Karpas-422 (cell line): Measurements from ENCODE around the gene KIF25. TPM values are rescaled to one million over a fixed set of nuclear protein-coding genes. Genes with fewer than 3 reads are reported as not detected.

Experiments used
- DNase-seq: peaks from one replicate; pipeline ENCODE4 v3.0.0-alpha.2; 2015
- H2AFZ ChIP-seq: fragments of 200-600 bp; sonication (generic); 2 replicates; pipeline ENCODE4 v1.6.1; 2014; ENCODE audit warnings: antibody characterized with exemption, low read length, mixed read lengths
- H3K27ac ChIP-seq: fragments of 200-600 bp; sonication (generic); 2 replicates; pipeline ENCODE4 v1.5.1; 2014; ENCODE audit warnings: mild to moderate bottlenecking, low read length, moderate library complexity
- H3K27me3 ChIP-seq: fragments of 200-600 bp; sonication (generic); 2 replicates; pipeline ENCODE4 v1.6.1; 2014; ENCODE audit warnings: low read length, mixed read lengths
- H3K36me3 ChIP-seq: fragments of 200-600 bp; sonication (generic); 2 replicates; pipeline ENCODE4 v1.6.1; 2014; ENCODE audit warnings: low read length, mixed read lengths; ENCODE audit not compliant: insufficient read depth
- H3K4me1 ChIP-seq: fragments of 200-600 bp; sonication (generic); 2 replicates; pipeline ENCODE4 v1.6.1; 2014; ENCODE audit warnings: mild to moderate bottlenecking, low read length, mixed read lengths
- H3K4me2 ChIP-seq: fragments of 200-600 bp; sonication (generic); 2 replicates; pipeline ENCODE4 v1.6.1; 2014; ENCODE audit warnings: low read length, low read depth, mild to moderate bottlenecking; ENCODE audit not compliant: poor library complexity, severe bottlenecking
- H3K4me3 ChIP-seq: fragments of 200-600 bp; sonication (generic); 2 replicates; pipeline ENCODE4 v1.5.1; 2014; ENCODE audit warnings: mild to moderate bottlenecking, antibody characterized with exemption, low read length, mixed read lengths
- H3K79me2 ChIP-seq: fragments of 200-600 bp; sonication (generic); 2 replicates; pipeline ENCODE4 v1.6.1; 2014; ENCODE audit warnings: mild to moderate bottlenecking, low read length, mixed read lengths
- H3K9ac ChIP-seq: fragments of 200-600 bp; sonication (generic); 2 replicates; pipeline ENCODE4 v1.6.0; 2014; ENCODE audit warnings: low read length
- H3K9me2 ChIP-seq: fragments of 200-600 bp; sonication (generic), shearing (Covaris generic); replicated peaks from 2 replicates; pipeline ENCODE4 v1.6.0; 2014; ENCODE audit warnings: mild to moderate bottlenecking, low read length, moderate library complexity; ENCODE audit not compliant: insufficient read depth
- H3K9me3 ChIP-seq: fragments of 300-700, 200-600 bp; sonication (generic); 2 replicates; pipeline ENCODE4 v1.6.1; 2014; ENCODE audit warnings: low read length, mixed read lengths
- H4K20me1 ChIP-seq: fragments of 200-600 bp; sonication (generic); 2 replicates; pipeline ENCODE4 v1.6.1; 2014; ENCODE audit warnings: mild to moderate bottlenecking, antibody characterized with exemption, low read length, low read depth; ENCODE audit not compliant: insufficient read depth
- total RNA-seq: library from RNA; depleted of rRNA; stranded (reverse); fragments of >200 nt; shearing (Covaris generic); gene quantifications from 2 replicates; pipeline ENCODE4 v1.2.3, GENCODE V29; 2014; ENCODE audit warnings: low replicate concordance

The KIF25 gene
- total RNA-seq, 1 experiment from 2014 or later: not detected

DNA sequence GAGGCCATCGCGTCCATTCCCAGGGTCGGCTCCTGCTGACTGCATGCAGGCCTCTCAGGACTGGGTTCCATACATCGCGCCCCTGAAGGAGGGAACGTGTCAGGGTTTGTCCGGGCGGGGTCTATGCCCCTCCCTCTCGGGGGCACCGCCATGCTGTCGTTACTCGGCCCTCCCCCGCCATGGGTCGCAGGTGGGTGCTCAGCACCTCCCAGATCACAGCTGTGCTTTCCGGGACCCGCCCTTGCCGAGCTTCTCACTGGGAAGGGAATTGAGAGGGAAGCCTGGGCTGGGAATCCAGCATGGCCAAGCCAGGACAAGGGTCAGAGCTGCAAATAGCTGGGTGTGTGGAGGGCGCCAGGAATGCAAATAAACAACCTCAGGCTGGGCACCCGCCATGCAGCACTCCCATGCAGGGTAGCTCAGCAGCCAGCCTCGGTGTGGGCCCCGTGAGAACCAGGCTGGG, 81.5 kb downstream of the KIF25 start, which contains the start of gene FRMD1:
Gene FRMD1, minus strand, starts transcription at position 270 of the 463 bp plus-strand sequence. Its CDS starts 118 bp downstream, at position 152.
- H3K9ac ChIP-seq: no peak within 1 kb of the TSS
- H3K36me3 ChIP-seq: no peaks in the 10 kb centered on the region
- no peaks in the 10 kb centered on the region for H3K9me3 ChIP-seq
- H3K4me2 ChIP-seq: no peak within 1 kb of the TSS
- H3K27ac ChIP-seq: no peak within 1 kb of the TSS
- H2AFZ ChIP-seq: no peak within 1 kb of the TSS
- H3K27me3 ChIP-seq: no peaks in the 10 kb centered on the region
- H3K4me3 ChIP-seq: no peak within 1 kb of the TSS
- H3K9me2 ChIP-seq: no peaks in the 10 kb centered on the region
- H4K20me1 ChIP-seq: no peaks in the 10 kb centered on the region
- no peak for DNase-seq
- H3K4me1 ChIP-seq: no peaks in the 10 kb centered on the region
- H3K79me2 ChIP-seq: no peaks in the 10 kb centered on the region

DNA sequence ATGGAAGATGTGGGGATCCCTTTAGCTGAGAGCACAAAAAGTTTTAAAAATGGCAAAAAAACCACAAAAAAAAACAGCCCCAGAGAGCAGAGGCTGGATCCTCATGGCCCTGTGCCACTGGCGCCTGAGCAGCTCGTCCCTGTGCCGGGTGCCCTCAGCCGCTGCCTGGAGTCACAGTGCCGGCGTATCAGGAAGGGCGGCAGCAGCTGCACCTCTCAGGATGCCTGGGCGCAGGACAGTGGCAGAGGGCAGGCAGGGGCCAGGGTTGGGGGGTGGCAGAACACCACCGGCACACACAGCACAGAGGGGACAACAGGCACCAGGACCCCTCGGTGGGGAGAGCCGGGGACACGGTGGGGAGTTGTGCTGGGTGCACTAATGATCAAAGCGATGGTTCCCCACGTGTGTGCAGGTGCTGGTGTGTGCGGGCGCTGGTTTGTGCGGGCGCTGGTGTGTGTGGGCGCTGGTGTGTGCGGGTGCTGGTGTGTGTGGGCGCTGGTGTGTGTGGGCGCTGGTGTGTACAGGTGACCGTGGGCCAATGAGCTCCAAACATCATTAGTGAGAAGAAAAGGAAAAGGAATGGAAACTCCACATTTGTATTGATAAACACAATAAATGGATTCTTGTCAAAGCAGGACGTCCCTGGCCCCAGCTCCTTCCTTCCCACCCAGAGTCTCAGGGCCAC, 83.1 kb downstream of the KIF25 start:
- no peaks in the 10 kb centered on the region for H4K20me1 ChIP-seq
- H2AFZ ChIP-seq: no peak overlapping the region
- H3K27me3 ChIP-seq: no peaks in the 10 kb centered on the region
- no peak overlapping the region for H3K4me2 ChIP-seq
- no peak overlapping the region for H3K27ac ChIP-seq
- no peaks in the 10 kb centered on the region for H3K9me3 ChIP-seq
- no peaks in the 10 kb centered on the region for H3K79me2 ChIP-seq
- H3K4me3 ChIP-seq: no peak overlapping the region
- H3K4me1 ChIP-seq: no peaks in the 10 kb centered on the region
- no peaks in the 10 kb centered on the region for H3K36me3 ChIP-seq
- DNase-seq: no peak
- H3K9ac ChIP-seq: no peak overlapping the region
- H3K9me2 ChIP-seq: no peaks in the 10 kb centered on the region

DNA sequence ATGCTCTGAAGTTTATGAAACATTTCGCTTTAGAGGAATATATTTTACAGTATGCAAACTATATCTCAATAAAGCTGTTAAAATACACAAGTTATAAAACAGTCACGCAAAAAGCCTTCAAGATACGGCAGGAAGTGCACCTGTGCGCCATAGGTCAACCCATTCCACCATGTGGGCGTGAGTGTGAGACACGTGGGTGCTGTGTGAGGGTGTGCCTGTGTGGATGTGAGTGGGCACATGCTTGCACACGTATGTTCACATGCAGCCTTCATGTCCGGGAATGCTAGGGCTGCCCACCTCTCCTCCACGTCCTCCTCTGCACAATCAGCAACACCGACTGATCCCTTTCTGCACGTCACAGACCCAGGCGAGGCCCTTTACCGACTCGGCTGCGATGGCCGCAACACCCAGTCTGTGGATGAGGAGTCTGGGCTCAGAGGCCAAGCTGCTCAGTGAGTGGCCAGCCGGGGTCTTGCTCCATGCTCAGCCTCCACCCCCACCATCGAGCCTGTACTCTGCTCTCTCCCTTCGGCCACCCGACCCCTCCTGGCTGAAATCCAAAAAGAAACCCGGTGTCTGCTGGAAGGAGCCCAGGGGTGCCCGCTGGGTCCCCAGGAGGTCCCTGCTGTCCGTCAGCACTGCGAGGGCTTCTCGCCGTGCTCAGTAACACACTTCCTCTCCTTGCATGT, 84.5 kb downstream of the KIF25 start:
- DNase-seq: no peak
- no peaks in the 10 kb centered on the region for H3K4me1 ChIP-seq
- H3K27ac ChIP-seq: no peak overlapping the region
- H4K20me1 ChIP-seq: no peaks in the 10 kb centered on the region
- H3K9me3 ChIP-seq: no peaks in the 10 kb centered on the region
- H3K4me2 ChIP-seq: no peak overlapping the region
- no peaks in the 10 kb centered on the region for H3K36me3 ChIP-seq
- H3K9ac ChIP-seq: no peak overlapping the region
- no peak overlapping the region for H3K4me3 ChIP-seq
- H3K9me2 ChIP-seq: no peaks in the 10 kb centered on the region
- H2AFZ ChIP-seq: no peak overlapping the region
- H3K27me3 ChIP-seq: no peaks in the 10 kb centered on the region
- H3K79me2 ChIP-seq: no peaks in the 10 kb centered on the region

DNA sequence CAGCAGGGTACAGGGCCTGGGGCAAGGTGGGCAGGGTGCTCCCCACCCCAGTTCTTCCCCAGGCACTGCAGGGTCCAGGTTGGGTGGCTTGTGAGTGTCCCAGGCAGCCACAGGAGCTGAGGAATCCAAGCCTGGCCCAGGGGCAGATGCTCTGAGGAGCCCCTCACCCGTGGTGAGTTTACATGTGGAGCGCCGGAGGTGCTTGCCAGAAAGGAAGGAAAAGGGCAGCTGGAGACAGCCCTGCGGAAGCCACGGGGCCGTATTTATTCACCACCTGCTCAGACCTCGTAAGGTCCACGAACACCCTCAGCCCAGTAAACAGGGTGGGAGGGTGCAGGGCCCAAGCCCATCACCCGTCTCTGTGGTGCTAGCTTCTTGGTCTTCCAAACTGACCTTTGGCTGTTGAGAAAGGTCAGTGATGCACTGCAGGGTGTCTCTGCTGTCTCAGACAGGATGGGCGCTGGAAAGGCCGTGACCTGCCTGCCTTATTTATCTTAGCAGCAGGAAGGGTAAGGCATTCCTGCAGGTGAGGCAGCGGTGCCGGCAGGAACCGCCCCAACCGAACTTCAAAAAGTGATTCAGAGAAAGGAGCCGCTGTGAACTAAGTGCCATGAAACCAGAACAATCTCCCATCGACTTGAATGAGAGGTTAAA, 85.5 kb downstream of the KIF25 start:
- H3K36me3 ChIP-seq: no peaks in the 10 kb centered on the region
- no peak overlapping the region for H3K4me2 ChIP-seq
- no peaks in the 10 kb centered on the region for H3K9me2 ChIP-seq
- H3K79me2 ChIP-seq: no peaks in the 10 kb centered on the region
- H3K4me3 ChIP-seq: no peak overlapping the region
- no peaks in the 10 kb centered on the region for H3K4me1 ChIP-seq
- H3K27me3 ChIP-seq: no peaks in the 10 kb centered on the region
- H3K9ac ChIP-seq: no peak overlapping the region
- H2AFZ ChIP-seq: no peak overlapping the region
- no peak overlapping the region for H3K27ac ChIP-seq
- H3K9me3 ChIP-seq: no peaks in the 10 kb centered on the region
- no peak for DNase-seq
- H4K20me1 ChIP-seq: no peaks in the 10 kb centered on the region

DNA sequence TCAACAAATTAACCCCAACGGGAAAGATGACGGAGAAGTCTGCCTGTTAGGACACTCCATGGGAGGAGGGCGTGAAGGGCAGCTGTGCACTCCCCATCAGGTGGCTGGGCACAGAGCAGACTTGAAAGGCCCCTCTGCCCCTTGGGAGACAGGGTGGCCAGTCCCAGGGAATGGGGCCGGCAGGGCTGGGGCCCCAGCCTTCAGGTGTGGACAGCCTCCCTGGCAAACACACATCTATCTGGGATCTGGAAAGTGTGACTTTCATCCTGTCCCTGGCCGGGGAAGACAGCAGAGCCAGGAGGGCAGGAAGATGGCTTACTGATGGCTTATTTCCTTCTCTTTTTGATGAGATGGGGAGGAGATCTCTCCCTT, 86.0 kb downstream of the KIF25 start:
- Histone ChIP-seq H3K4me3 (no peak overlapping the region), H3K27me3 (no peaks in the 10 kb centered on the region), H3K4me1 (no peaks in the 10 kb centered on the region), H3K79me2 (no peaks in the 10 kb centered on the region), H3K36me3 (no peaks in the 10 kb centered on the region), H3K27ac (no peak overlapping the region), H3K9ac (no peak overlapping the region), H4K20me1 (no peaks in the 10 kb centered on the region), H2AFZ (no peak overlapping the region), H3K4me2 (no peak overlapping the region), H3K9me3 (no peaks in the 10 kb centered on the region), H3K9me2 (no peaks in the 10 kb centered on the region)
- no peak for DNase-seq

DNA sequence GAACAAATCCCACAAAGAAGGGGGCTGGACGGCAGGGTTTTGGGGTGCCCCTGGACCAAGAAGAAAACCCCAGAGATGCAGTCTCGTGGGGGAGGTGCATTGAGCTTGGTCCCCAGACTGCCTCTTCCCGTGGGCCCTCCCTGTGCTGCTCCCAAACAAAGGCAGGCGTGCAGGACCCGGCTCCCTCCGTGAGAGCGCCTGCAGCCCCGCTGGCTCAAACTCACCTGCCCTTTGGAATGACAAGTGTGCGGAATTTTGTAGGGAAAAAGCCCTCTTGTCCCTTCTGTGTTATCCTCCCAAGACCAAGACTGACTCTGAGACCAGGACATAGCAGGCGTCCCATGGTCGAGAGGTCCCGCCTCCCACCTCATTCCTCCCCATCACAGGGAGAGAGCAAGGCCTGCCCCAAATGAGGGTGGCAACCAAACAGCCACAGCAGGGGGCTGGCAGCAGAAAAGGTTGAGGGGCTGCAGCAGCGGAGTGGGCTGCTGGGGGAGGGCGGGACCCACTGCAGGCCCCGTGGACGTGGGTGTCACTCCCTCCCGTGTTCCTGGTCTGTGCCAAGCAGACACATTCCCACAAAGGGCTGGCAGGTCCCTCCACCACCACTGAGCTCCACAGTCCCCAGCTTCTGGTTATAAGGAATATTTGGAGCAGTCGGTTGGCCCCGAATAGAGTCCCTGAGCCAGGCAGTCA, 87.1 kb downstream of the KIF25 start:
- Histone ChIP-seq H3K9me2 (no peaks in the 10 kb centered on the region), H2AFZ (no peak overlapping the region), H3K27me3 (no peaks in the 10 kb centered on the region), H3K79me2 (no peaks in the 10 kb centered on the region), H3K36me3 (no peaks in the 10 kb centered on the region), H3K4me3 (no peak overlapping the region), H4K20me1 (no peaks in the 10 kb centered on the region), H3K9me3 (no peaks in the 10 kb centered on the region), H3K9ac (no peak overlapping the region), H3K4me1 (no peaks in the 10 kb centered on the region), H3K4me2 (no peak overlapping the region), H3K27ac (no peak overlapping the region)
- no peak for DNase-seq

DNA sequence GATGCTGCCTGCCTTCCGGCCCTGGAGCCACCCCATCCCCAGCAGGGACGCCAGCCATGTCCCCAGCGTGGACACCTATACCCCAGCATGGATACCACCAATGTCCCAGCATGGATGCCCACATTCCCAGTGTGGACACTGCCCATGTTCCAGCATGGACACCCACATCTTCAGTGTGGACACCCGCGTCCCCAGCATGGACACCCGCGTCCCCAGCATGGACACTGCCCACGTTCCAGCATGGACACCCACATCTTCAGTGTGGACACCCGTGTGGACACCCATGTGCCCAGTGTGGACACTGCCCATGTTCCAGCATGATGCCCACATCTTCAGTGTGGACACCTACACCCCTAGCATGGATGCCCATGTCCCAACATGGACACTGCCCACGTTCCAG, 88.6 kb downstream of the KIF25 start:
- Histone ChIP-seq H3K4me3 (no peak overlapping the region), H3K9me2 (no peaks in the 10 kb centered on the region), H2AFZ (no peak overlapping the region), H3K4me1 (no peaks in the 10 kb centered on the region), H3K27me3 (no peaks in the 10 kb centered on the region), H4K20me1 (no peaks in the 10 kb centered on the region), H3K9ac (no peak overlapping the region), H3K9me3 (no peaks in the 10 kb centered on the region), H3K36me3 (no peaks in the 10 kb centered on the region), H3K27ac (no peak overlapping the region), H3K79me2 (no peaks in the 10 kb centered on the region), H3K4me2 (no peak overlapping the region)
- no peak for DNase-seq

DNA sequence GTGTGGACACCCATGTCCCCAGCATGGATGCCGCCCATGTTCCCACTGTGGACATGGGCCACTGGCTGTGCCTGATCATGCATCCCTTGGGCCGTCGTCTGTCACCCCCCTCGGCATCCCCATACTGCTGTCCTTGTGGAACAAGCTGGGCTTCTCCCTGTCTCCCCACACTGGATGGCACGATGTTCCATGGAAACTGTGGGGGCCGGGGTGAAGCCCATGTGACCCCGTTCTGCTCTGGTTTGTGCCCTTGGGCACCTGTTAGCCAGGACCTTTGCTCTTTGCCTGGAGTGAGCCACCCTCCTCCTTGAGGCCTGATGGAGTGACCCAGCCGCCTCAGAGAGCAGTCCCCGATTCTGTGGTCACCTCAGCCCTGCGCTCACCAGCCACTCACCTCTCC, 89.1 kb downstream of the KIF25 start:
- no peaks in the 10 kb centered on the region for H3K36me3 ChIP-seq
- H3K9ac ChIP-seq: no peak overlapping the region
- DNase-seq: no peak
- no peaks in the 10 kb centered on the region for H3K9me3 ChIP-seq
- H3K4me2 ChIP-seq: no peak overlapping the region
- H3K4me1 ChIP-seq: no peaks in the 10 kb centered on the region
- no peak overlapping the region for H3K4me3 ChIP-seq
- H2AFZ ChIP-seq: no peak overlapping the region
- H4K20me1 ChIP-seq: no peaks in the 10 kb centered on the region
- H3K9me2 ChIP-seq: no peaks in the 10 kb centered on the region
- H3K27me3 ChIP-seq: no peaks in the 10 kb centered on the region
- no peak overlapping the region for H3K27ac ChIP-seq
- H3K79me2 ChIP-seq: no peaks in the 10 kb centered on the region
